Large intestine (tissue), 3 donors: ENCODE results near the gene MADCAM1. TPM values are rescaled to one million over a fixed set of nuclear protein-coding genes. Genes with fewer than 3 reads are reported as not detected.

Experiments
- DNase-seq, 2 donors: peaks; one replicate each; pipeline versions ENCODE4 v3.0.0 to v3.0.0-alpha.2; 2013
- H3K27ac ChIP-seq: one replicate; pipeline ENCODE4 v1.5.1; 2013; ENCODE audit warnings: low read length
- H3K27me3 ChIP-seq: 2 replicates; pipeline ENCODE4 v1.6.1; 2013; ENCODE audit warnings: low read length; ENCODE audit not compliant: control insufficient read depth, insufficient read depth
- H3K36me3 ChIP-seq: 2 replicates; pipeline ENCODE4 v1.6.1; 2013; ENCODE audit warnings: low read length; ENCODE audit not compliant: control insufficient read depth, insufficient read depth
- H3K4me1 ChIP-seq: one replicate; pipeline ENCODE4 v1.6.1; 2013; ENCODE audit warnings: low read length; ENCODE audit not compliant: control insufficient read depth, insufficient read depth
- H3K4me3 ChIP-seq: one replicate; pipeline ENCODE4 v1.5.1; 2013; ENCODE audit warnings: low read length
- H3K9me3 ChIP-seq: one replicate; pipeline ENCODE4 v1.6.1; 2013; ENCODE audit warnings: mild to moderate bottlenecking, low read depth, low read length, moderate library complexity; ENCODE audit not compliant: control insufficient read depth
- WGBS: methylation state at CpG from one replicate; pipeline ENCODE4 v1.1.5; 2013; ENCODE audit warnings: low lambda C conversion rate; ENCODE audit not compliant: insufficient coverage; 5-methylcytosine and 5-hydroxymethylcytosine counted together
- polyA plus RNA-seq: library from polyadenylated mRNA; unstranded; fragments of 120-200 nt; gene quantifications from one replicate; pipeline ENCODE4 v1.2.1, GENCODE V29; 2013

MADCAM1 gene
- polyA plus RNA-seq, 1 donor = 10.7 TPM

GRCh38 chr19:511101-511851 is 15.0 kb downstream of the MADCAM1 start:
- DNase-seq = peak; percentile 76 to 93
- Histone ChIP-seq H3K4me1 (peaks cover 43% of the 10 kb centered on the region), H3K9me3 (peaks cover 6% of the 10 kb centered on the region), H3K4me3 (peak overlapping the region; percentile 6), H3K36me3 (peaks cover 8% of the 10 kb centered on the region), H3K27ac (peak overlapping the region; percentile 87), H3K27me3 (no peaks in the 10 kb centered on the region)
- WGBS = no CpG with 5 or more reads among the region's 30 CpGs

- no CpG with 5 or more reads among the region's 62 CpGs for WGBS
- DNase-seq = no peak
- Histone ChIP-seq H3K27ac (no peak overlapping the region), H3K9me3 (peaks cover 5% of the 10 kb centered on the region), H3K36me3 (peaks cover 8% of the 10 kb centered on the region), H3K4me3 (no peak overlapping the region), H3K27me3 (no peaks in the 10 kb centered on the region), H3K4me1 (peaks cover 50% of the 10 kb centered on the region)
Measured at GRCh38 chr19:512547-513365, 16.5 kb downstream of the MADCAM1 start.

GRCh38 chr19:513368-514165 is 17.3 kb downstream of the MADCAM1 start:
- H3K9me3 ChIP-seq = peaks cover 6% of the 10 kb centered on the region
- H3K4me1 ChIP-seq = peaks cover 42% of the 10 kb centered on the region
- H3K27ac ChIP-seq = no peak overlapping the region
- H3K36me3 ChIP-seq = peaks cover 8% of the 10 kb centered on the region
- no CpG with 5 or more reads among the region's 10 CpGs for WGBS
- H3K27me3 ChIP-seq = no peaks in the 10 kb centered on the region
- H3K4me3 ChIP-seq = no peak overlapping the region
- no peak for DNase-seq

- Histone ChIP-seq H3K4me3 (no peak overlapping the region), H3K36me3 (peaks cover 4% of the 10 kb centered on the region), H3K27me3 (no peaks in the 10 kb centered on the region), H3K9me3 (peaks cover 10% of the 10 kb centered on the region), H3K4me1 (peaks cover 37% of the 10 kb centered on the region), H3K27ac (no peak overlapping the region)
- WGBS = no CpG with 5 or more reads among the region's 9 CpGs
- no peak for DNase-seq
Measured at GRCh38 chr19:514166-514663, 17.9 kb downstream of the MADCAM1 start.

- Histone ChIP-seq H3K4me1 (peaks cover 13% of the 10 kb centered on the region), H3K36me3 (peaks cover 2% of the 10 kb centered on the region), H3K27me3 (no peaks in the 10 kb centered on the region), H3K4me3 (no peak overlapping the region), H3K27ac (peak overlapping the region; percentile 52), H3K9me3 (peaks cover 23% of the 10 kb centered on the region)
- no CpG with 5 or more reads among the region's 10 CpGs for WGBS
- DNase-seq = peak; percentile 92 to 94
Measured at GRCh38 chr19:517721-518597, 21.7 kb downstream of the MADCAM1 start.

GRCh38 chr19:518598-519231 is 22.4 kb downstream of the MADCAM1 start:
- Histone ChIP-seq H3K4me3 (peak overlapping the region; percentile 38), H3K9me3 (peaks cover 25% of the 10 kb centered on the region), H3K27me3 (no peaks in the 10 kb centered on the region), H3K4me1 (peaks cover 8% of the 10 kb centered on the region), H3K27ac (peak overlapping the region; percentile 75), H3K36me3 (peaks cover 2% of the 10 kb centered on the region)
- peak; percentile 71 to 87 for DNase-seq
- WGBS = no CpG with 5 or more reads among the region's 58 CpGs

GRCh38 chr19:519449-519865 is 23.2 kb downstream of the MADCAM1 start:
- no peak overlapping the region for H3K27ac ChIP-seq
- no peaks in the 10 kb centered on the region for H3K27me3 ChIP-seq
- H3K36me3 ChIP-seq = peaks cover 2% of the 10 kb centered on the region
- H3K4me1 ChIP-seq = peaks cover 8% of the 10 kb centered on the region
- no CpG with 5 or more reads among the region's 45 CpGs for WGBS
- H3K9me3 ChIP-seq = peaks cover 29% of the 10 kb centered on the region
- no peak overlapping the region for H3K4me3 ChIP-seq
- no peak for DNase-seq

GRCh38 chr19:522726-523125 is 26.4 kb downstream of the MADCAM1 start:
- Histone ChIP-seq H3K4me3 (no peak overlapping the region), H3K36me3 (peaks cover 2% of the 10 kb centered on the region), H3K27me3 (no peaks in the 10 kb centered on the region), H3K9me3 (peaks cover 29% of the 10 kb centered on the region), H3K4me1 (peaks cover 5% of the 10 kb centered on the region), H3K27ac (no peak overlapping the region)
- DNase-seq = no peak
- WGBS = no CpG with 5 or more reads among the region's 12 CpGs

GRCh38 chr19:524062-524674 is 27.9 kb downstream of the MADCAM1 start:
- peaks cover 5% of the 10 kb centered on the region for H3K4me1 ChIP-seq
- peaks cover 2% of the 10 kb centered on the region for H3K36me3 ChIP-seq
- H3K27me3 ChIP-seq = no peaks in the 10 kb centered on the region
- no CpG with 5 or more reads among the region's 29 CpGs for WGBS
- no peak for DNase-seq
- H3K4me3 ChIP-seq = no peak overlapping the region
- peaks cover 26% of the 10 kb centered on the region for H3K9me3 ChIP-seq
- H3K27ac ChIP-seq = no peak overlapping the region
